Activated CD4-positive, alpha-beta memory T cell treated with anti-CD3 and anti-CD28 coated beads for 36 hours (primary cell): ENCODE measurements around the gene CCL22. TPM values are rescaled to one million over a fixed set of nuclear protein-coding genes. Genes with fewer than 3 reads are reported as not detected.

Source experiments
- CTCF ChIA-PET: fragments of 350-600 bp; sonication (Branson Sonifier 250); formaldehyde crosslinking; loops from one replicate; lab custom pipeline; 2021; ENCODE audit warnings: antibody characterized with exemption, inconsistent platforms; lab: Charles Lee
- POLR2A ChIA-PET: fragments of 350-600 bp; sonication (Branson Sonifier 250); formaldehyde crosslinking; loops from one replicate; lab custom pipeline; 2021; ENCODE audit warnings: antibody characterized with exemption; lab: Charles Lee
- DNase-seq: peaks from one replicate; pipeline ENCODE4 v3.0.0-alpha.2; 2020
- H3K27ac Mint-ChIP-seq: one replicate; pipeline ENCODE4 v1.8.0; 2021; ENCODE audit warnings: mixed read lengths
- H3K27me3 Mint-ChIP-seq: one replicate; pipeline ENCODE4 v1.8.0; 2021; ENCODE audit warnings: mixed read lengths
- H3K36me3 Mint-ChIP-seq: one replicate; pipeline ENCODE4 v1.8.0; 2021; ENCODE audit warnings: mixed read lengths
- H3K4me1 Mint-ChIP-seq: one replicate; pipeline ENCODE4 v1.8.0; 2021; ENCODE audit warnings: low read depth, mixed read lengths
- H3K4me3 Mint-ChIP-seq: one replicate; pipeline ENCODE4 v1.8.0; 2021; ENCODE audit warnings: mild to moderate bottlenecking, mixed read lengths
- H3K9me3 Mint-ChIP-seq: one replicate; pipeline ENCODE4 v1.8.0; 2021; ENCODE audit warnings: mixed read lengths
- intact Hi-C: fragments of 100-400 bp; cut with micrococcal nuclease; formaldehyde crosslinking; loops from one replicate; pipeline ENCODE4 v1.15.1; 2023
- total RNA-seq, 2 experiments: library from RNA; stranded (reverse); gene quantifications; one replicate each; pipeline ENCODE4 v1.2.3, GENCODE V29; 2021

CCL22 gene
- total RNA-seq, 2 experiments from 2014 or later = 1.5 to 1.7 TPM

- DNase-seq = no peak
- H3K27me3 Mint-ChIP-seq = no peaks in the 10 kb centered on the region
- no peaks in the 10 kb centered on the region for H3K9me3 Mint-ChIP-seq
- intact Hi-C loops = no loop called here
- CTCF ChIA-PET = no interaction called here
- no peak overlapping the region for H3K27ac Mint-ChIP-seq
- H3K4me1 Mint-ChIP-seq = peaks cover 9% of the 10 kb centered on the region
- no peaks in the 10 kb centered on the region for H3K36me3 Mint-ChIP-seq
- no peak overlapping the region for H3K4me3 Mint-ChIP-seq
- POLR2A ChIA-PET = no interaction called here
Observed at GRCh38 chr16:57381791-57382534, 23.4 kb downstream of the CCL22 start.

- Mint-ChIP-seq H3K27me3 (no peaks in the 10 kb centered on the region), H3K4me1 (peaks cover 3% of the 10 kb centered on the region), H3K4me3 (no peak overlapping the region), H3K9me3 (no peaks in the 10 kb centered on the region), H3K36me3 (no peaks in the 10 kb centered on the region), H3K27ac (no peak overlapping the region)
- ChIA-PET CTCF (no interaction called here), POLR2A (no interaction called here)
- DNase-seq = no peak
- intact Hi-C loops = no loop called here
Observed at GRCh38 chr16:57382535-57383275, 24.1 kb downstream of the CCL22 start.

GRCh38 chr16:57383276-57384247, 25.0 kb downstream of the CCL22 start:
- H3K4me3 Mint-ChIP-seq = no peak overlapping the region
- intact Hi-C loops = no loop called here
- no peaks in the 10 kb centered on the region for H3K9me3 Mint-ChIP-seq
- no peaks in the 10 kb centered on the region for H3K36me3 Mint-ChIP-seq
- H3K27me3 Mint-ChIP-seq = no peaks in the 10 kb centered on the region
- POLR2A ChIA-PET = no interaction called here
- no peak for DNase-seq
- CTCF ChIA-PET = no interaction called here
- no peak overlapping the region for H3K27ac Mint-ChIP-seq
- H3K4me1 Mint-ChIP-seq = peaks cover 5% of the 10 kb centered on the region

DNA sequence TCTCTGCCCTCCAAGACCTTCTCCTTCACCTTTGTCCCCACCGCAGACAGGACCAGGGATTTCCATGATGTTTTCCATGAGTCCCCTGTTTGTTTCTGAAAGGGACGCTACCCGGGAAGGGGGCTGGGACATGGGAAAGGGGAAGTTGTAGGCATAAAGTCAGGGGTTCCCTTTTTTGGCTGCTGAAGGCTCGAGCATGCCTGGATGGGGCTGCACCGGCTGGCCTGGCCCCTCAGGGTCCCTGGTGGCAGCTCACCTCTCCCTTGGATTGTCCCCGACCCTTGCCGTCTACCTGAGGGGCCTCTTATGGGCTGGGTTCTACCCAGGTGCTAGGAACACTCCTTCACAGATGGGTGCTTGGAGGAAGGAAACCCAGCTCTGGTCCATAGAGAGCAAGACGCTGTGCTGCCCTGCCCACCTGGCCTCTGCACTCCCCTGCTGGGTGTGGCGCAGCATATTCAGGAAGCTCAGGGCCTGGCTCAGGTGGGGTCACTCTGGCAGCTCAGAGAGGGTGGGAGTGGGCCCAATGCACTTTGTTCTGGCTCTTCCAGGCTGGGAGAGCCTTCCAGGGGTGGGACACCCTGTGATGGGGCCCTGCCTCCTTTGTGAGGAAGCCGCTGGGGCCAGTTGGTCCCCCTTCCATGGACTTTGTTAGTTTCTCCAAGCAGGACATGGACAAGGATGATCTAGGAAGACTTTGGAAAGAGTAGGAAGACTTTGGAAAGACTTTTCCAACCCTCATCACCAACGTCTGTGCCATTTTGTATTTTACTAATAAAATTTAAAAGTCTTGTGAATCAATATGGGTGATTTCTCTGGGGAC, 25.9 kb downstream of the CCL22 start:
- Mint-ChIP-seq H3K9me3 (no peaks in the 10 kb centered on the region), H3K27me3 (no peaks in the 10 kb centered on the region), H3K4me3 (no peak overlapping the region), H3K36me3 (no peaks in the 10 kb centered on the region), H3K27ac (no peak overlapping the region), H3K4me1 (peaks cover 8% of the 10 kb centered on the region)
- ChIA-PET POLR2A (no interaction called here), CTCF (no interaction called here)
- intact Hi-C loops = no loop called here
- DNase-seq = no peak

DNA sequence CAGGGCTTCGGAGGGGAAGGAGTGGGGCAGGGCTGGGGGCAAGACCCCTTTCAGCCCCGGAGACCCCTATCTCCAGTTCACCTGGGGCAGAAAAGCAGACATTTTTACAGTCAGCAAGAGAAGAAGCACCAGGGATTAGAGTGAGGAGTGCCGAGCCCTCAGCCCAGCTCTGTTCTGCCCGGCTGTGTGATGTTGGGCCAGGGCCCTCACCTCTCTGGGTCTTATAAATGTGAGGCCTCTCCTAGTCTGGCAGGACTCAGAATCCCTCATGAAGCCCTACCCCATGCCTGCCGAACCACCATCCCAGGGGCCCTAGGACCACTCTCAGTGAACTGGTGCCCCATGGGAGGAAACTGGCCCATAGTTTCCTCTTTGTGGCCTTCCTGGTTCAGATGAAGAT, 26.5 kb downstream of the CCL22 start:
- no peak overlapping the region for H3K27ac Mint-ChIP-seq

GRCh38 chr16:57386381-57386951, 27.9 kb downstream of the CCL22 start:
- ChIA-PET POLR2A (no interaction called here), CTCF (interaction anchor here (1.3 kb wide), 1 partner anchor 31 kb away, joined by 3 read pairs; no protein-coding TSS in a partner anchor)
- Mint-ChIP-seq H3K27ac (no peak overlapping the region), H3K36me3 (no peaks in the 10 kb centered on the region), H3K27me3 (peaks cover 4% of the 10 kb centered on the region), H3K4me1 (peaks cover 8% of the 10 kb centered on the region), H3K9me3 (no peaks in the 10 kb centered on the region), H3K4me3 (no peak overlapping the region)
- DNase-seq = no peak
- intact Hi-C loops = no loop called here

More for the DNA sequence above, 26.5 kb downstream of the CCL22 start:
- no peak overlapping the region for H3K4me3 Mint-ChIP-seq
- no peaks in the 10 kb centered on the region for H3K9me3 Mint-ChIP-seq
- ChIA-PET CTCF (no interaction called here), POLR2A (no interaction called here)
- intact Hi-C loops = no loop called here
- no peak for DNase-seq
- peaks cover 8% of the 10 kb centered on the region for H3K4me1 Mint-ChIP-seq
- H3K27me3 Mint-ChIP-seq = no peaks in the 10 kb centered on the region
- no peaks in the 10 kb centered on the region for H3K36me3 Mint-ChIP-seq

DNA sequence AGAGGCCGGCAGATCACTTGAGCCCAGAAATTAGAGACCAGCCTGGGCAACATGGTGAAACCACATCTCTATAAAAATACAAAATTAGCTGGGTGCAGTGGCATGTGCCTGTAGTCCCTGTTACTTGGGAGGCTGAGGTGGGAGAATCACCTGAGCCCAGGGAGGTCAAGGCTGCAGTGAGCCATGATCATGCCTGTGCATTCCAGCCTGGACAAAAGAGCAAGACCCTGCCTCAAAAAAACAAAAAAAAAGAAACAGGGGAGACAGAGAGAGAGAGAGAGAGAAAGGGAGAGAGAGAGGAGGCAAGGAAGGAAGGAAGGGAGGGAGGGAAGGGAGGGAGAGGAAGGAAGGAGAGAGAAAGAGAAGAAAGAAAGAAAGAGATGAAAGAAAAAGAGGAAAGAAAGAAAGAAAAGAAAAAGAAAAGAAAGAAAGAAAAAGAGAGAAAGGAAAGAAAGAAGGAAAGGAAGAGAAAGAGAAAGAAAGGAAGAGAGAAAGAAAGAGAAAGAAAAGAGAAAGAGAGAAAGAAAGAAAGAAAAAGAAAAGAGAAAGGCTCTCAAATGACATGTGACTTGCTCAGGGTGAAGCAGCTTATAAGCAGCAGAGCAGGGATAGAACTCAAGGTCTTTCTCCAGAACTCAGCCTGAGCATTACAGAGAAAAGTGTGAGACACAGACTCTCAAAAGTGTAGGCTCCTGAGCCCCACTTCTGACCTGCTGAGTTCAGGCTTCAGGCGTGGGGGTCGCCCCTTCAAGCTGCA, 29.2 kb downstream of the CCL22 start:
- intact Hi-C loops = no loop called here
- no peak for DNase-seq
- Mint-ChIP-seq H3K4me3 (no peak overlapping the region), H3K9me3 (no peaks in the 10 kb centered on the region), H3K4me1 (peaks cover 8% of the 10 kb centered on the region), H3K27ac (no peak overlapping the region), H3K36me3 (no peaks in the 10 kb centered on the region), H3K27me3 (peaks cover 4% of the 10 kb centered on the region)
- POLR2A ChIA-PET = interaction anchor here (1.0 kb wide), 1 partner anchor 10 kb away, joined by 3 read pairs; no protein-coding TSS in a partner anchor
- CTCF ChIA-PET = interaction anchor here (0.5 kb wide), 1 partner anchor 19 kb away, joined by 3 read pairs; no protein-coding TSS in a partner anchor

GRCh38 chr16:57388359-57389086, 29.9 kb downstream of the CCL22 start:
- POLR2A ChIA-PET = interaction anchor here (1.0 kb wide), 1 partner anchor 11 kb away, joined by 3 read pairs; no protein-coding TSS in a partner anchor
- Mint-ChIP-seq H3K36me3 (no peaks in the 10 kb centered on the region), H3K27me3 (peaks cover 4% of the 10 kb centered on the region), H3K27ac (peak overlapping the region; percentile 44), H3K4me3 (no peak overlapping the region), H3K9me3 (no peaks in the 10 kb centered on the region), H3K4me1 (peaks cover 8% of the 10 kb centered on the region)
- peak; percentile 20 for DNase-seq
- intact Hi-C loops = no loop called here
- CTCF ChIA-PET = interaction anchor here (0.5 kb wide), 1 partner anchor 20 kb away, joined by 3 read pairs; no protein-coding TSS in a partner anchor

GRCh38 chr16:57389087-57389468, 30.5 kb downstream of the CCL22 start:
- H3K9me3 Mint-ChIP-seq = no peaks in the 10 kb centered on the region
- no peak overlapping the region for H3K4me3 Mint-ChIP-seq
- H3K27ac Mint-ChIP-seq = no peak overlapping the region
- peaks cover 8% of the 10 kb centered on the region for H3K4me1 Mint-ChIP-seq
- CTCF ChIA-PET = no interaction called here
- peaks cover 4% of the 10 kb centered on the region for H3K27me3 Mint-ChIP-seq
- POLR2A ChIA-PET = no interaction called here
- intact Hi-C loops = no loop called here
- H3K36me3 Mint-ChIP-seq = no peaks in the 10 kb centered on the region
- no peak for DNase-seq

GRCh38 chr16:57390636-57391295, 32.2 kb downstream of the CCL22 start:
- Mint-ChIP-seq H3K9me3 (no peaks in the 10 kb centered on the region), H3K4me3 (no peak overlapping the region), H3K4me1 (peaks cover 8% of the 10 kb centered on the region), H3K27me3 (peaks cover 4% of the 10 kb centered on the region), H3K36me3 (no peaks in the 10 kb centered on the region), H3K27ac (no peak overlapping the region)
- intact Hi-C loops = no loop called here
- CTCF ChIA-PET = interaction anchor here (1.3 kb wide), 1 partner anchor 26 kb away, joined by 5 read pairs; no protein-coding TSS in a partner anchor
- POLR2A ChIA-PET = no interaction called here
- DNase-seq = no peak
